NCI-H2227 (cell line): ENCODE results near the gene RCOR1.
"Not testable (repeated sequence)": the region's sequence is repeated elsewhere in the genome, so short reads cannot be mapped to it uniquely, and the experiment has no call there.

Source experiments
- DNase-seq: peaks from one replicate; lab custom pipeline; 2025; ENCODE audit not compliant: unreplicated experiment; lab: John Stamatoyannopoulos, UW

The RCOR1 gene

DNA sequence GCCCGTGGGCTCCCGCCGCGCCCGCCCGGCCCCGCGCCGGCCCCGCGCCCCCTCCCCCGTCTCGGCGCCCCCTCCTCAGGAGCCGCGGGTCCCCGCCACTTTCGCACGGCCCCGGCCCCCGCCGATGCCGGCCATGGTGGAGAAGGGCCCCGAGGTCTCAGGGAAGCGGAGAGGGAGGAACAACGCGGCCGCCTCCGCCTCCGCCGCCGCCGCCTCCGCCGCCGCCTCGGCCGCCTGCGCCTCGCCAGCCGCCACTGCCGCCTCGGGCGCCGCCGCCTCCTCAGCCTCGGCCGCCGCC lies 263 bp downstream of the RCOR1 start:
- peak; percentile 45 for DNase-seq

DNA sequence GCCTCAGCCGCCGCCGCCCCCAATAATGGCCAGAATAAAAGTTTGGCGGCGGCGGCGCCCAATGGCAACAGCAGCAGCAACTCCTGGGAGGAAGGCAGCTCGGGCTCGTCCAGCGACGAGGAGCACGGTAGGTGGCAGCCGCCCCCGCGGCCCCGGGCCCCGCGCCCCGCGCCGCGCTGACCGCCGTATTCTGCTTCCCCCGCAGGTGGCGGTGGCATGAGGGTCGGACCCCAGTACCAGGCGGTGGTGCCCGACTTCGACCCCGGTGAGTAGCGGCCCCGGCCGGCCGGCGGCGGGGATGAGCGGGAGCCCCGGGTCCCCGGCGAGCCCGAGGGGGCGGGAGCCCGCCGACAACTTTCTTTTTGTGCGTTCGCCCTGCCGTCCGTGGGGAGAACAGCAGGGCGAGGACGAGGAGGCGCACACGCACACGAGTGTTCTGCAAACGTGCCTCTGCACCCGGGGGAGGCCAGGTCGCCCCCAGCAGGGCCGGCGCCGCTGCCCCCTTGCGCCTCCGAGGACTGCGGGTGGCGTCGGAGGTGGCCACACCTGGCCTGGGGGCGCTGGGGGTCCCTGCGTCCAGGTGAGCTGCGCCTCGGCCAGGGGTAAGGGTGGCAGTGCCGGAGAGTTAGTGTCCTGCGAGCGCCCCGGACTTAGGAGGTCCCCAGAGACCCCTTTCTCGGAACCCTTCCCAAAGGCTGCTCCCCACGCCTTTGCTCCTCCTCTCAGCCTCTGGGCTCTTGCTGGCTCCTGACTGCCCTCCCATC lies 794 bp downstream of the RCOR1 start:
- DNase-seq = peak; percentile 41

DNA sequence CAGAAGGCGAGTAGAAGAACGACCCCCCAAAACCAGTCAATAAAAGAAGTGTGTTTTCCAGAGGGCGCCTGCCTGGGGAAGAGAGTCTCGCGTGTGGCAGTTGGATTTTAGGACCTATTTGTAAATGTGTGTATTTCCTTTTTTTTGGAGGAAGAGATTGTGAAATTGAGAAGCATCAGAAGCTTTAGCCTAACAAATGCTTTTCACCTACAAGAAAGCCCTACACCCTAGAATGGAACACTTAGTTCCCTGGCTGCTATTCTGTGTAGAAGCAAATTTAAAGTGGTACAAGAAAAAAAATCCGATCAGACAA lies 1.3 kb downstream of the RCOR1 start:
- DNase-seq = no peak

DNA sequence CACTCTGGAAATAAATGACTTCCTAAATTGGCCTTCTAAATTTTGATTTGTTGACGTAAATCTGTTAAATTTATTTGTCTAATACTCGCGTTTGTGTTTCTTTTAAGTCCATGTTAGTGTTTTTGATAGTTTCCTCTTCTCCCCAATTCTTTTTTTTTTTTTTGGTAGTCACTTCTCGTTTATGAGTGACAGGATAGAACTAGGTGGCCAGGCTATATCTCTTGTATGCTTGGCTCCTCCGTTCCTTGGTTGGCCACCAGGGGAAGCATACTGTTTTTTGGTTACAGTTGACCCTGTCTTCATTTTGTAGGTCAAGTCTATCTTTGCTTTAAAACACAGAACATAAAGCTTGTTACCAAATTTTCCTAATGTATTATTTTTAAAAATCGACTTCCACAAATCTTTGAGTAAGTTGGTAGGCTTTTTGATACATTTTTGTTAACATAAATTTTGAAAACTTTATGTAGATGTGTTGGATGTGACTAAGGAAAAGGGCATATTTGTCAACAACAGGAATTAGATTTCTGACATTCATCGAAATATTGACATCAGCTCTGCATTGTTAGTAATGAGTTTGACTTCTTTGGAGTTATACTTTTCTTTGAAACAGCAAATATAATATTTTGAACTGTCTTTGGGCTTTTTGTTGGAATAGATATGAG lies 2.2 kb downstream of the RCOR1 start:
- DNase-seq = peak; percentile 69

DNA sequence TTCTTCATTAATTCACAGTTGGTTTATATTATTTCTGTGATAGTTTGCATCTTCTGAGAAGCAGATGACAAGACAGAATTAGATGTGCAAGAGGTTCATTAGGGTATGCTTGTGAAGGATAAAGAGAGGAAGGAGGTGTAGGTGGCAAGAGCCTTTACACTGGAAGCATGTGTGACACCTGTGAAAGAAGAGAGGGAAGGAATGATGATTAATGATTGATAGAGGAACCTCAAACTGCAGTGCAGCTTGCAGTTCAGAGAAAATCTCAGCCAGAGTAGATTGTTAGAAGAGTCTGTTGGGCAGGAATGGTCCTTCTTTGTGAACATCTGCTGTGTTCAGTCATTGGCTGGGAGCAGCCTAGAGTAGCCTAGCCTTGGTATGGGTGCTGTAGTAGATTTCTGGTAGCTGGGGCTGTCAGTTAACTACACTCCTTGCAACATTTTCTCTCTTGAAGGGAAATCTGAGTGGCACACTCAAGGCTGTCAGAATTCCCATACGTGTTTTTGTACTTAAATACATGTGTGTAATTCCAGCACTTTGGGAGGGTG lies 9.0 kb downstream of the RCOR1 start:
- DNase-seq = no peak

DNA sequence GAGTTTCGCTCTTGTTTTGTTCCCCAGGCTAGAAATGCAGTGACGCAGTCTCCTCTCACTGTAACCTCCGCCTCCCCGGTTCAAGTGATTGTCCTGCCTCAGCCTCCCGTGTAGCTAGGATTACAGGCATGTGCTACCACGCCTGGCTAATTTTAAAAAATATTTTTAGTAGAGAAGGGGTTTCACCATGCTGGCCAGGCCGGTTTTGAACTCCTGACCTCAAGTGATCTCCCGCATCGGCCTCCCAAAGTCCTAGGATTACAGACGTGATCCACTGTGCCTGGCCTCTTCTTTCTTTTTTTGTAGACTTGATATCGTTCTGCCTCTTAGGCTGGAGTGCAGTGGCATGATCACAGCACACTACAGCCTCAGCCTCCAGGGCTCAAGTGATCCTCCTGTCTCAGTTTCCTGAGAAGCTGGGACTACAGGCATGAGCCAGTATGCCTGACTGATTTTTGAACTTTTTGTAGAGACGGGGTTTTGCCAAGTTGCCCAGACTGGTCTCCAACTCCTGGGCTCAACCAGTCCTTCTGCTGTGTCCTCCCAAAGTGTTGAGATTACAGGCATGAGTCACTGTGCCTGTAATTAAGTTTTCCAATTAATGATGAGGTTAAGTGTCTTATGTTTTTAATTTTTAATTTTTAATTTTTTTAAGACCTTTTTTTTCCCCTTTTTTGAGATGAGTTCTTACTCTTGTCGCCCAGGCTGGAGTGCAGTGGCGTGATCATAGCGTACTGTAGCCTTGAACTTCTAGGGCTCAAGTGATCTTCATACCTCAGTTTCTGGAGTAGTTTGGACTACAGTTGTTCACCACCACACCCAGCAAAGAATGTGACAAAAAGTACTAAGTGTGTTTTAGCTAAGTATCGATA lies 10.2 kb downstream of the RCOR1 start:
- DNase-seq = no peak

DNA sequence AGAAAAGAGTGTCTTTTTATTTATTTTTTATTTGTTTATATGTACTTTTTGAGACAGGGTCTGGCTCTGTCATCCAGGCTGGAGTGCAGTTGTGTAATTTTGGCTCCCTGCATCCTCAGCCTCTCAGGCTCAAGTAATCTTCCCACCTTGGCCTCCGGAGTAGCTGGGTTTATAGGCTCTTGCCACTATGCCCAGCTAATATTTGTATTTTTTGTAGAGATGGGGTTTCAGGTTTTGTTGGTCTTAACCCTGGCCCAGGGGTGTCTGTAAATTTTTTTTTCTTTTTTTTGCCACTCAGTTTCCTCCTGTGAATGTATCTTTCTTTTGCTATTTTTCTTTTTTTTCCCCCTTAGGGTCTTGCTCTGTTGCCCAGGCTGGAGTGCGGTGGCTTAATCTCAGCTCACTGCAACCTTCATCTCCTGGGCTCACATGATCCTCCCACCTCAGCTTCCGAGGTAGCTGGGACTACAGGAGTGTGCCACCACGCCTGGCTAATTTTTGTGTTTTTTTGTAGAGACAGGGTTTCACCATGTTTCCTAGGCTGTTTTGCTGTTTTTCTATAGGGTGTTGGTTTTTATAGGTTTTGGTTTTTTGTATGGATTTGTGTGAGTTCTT lies 11.0 kb downstream of the RCOR1 start:
- DNase-seq = no peak

DNA sequence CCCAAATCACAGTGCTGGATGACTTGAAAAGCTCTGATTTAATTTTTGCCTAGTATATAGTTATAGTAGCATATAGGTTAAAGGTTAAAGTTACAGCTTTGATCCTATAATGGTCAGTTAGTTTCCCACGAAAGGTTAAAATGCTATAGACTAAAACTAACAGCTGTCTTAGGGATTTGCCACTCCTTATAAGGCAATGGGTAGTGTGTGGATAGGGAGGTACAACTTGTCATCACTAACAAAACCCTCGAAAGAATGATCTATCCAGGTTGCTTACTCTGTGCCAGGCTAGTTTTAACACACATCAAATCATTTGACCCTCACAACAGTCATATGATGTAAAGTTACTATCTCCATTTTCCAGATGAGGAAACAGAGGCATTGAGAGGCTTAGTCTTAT lies 11.7 kb downstream of the RCOR1 start:
- DNase-seq = no peak

DNA sequence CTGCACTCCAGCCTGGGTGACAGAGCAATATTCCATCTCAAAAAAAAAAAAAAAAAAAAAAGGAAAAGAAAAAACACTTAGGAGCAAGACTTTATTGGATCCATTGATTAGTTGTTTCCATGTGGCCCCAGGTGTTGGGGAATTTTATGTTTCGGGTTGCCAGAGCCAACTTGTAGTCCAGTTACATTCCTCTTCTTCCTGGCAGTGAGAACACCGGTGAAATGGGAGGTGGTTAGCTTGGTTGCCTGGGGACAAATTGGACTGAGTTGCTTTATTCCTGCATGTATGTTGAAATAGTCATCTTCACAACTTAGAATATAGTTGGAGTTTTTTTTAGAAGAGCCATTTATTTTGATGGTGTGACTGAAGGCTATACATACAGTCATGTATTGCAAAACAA lies 12.6 kb downstream of the RCOR1 start:
- no peak for DNase-seq

DNA sequence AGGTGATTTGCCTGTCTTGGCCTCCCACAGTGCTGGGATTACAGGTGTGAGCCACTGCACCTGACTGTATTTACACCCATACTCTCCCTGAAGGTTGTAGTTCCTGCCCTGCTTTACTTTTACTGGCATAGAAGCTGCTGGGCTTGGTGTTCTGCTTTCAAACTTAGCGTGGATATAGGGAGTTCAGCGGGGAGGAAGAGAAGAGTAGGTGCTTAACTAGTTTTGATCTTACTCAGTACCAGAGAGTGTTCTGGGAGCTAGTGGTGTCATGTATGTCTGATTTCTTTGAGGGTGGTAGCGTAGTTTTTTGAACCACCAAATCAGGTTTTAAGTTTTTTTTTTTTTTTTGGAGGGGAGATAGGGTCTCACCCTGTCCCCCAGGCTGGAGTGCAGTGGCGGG lies 13.8 kb downstream of the RCOR1 start:
- no peak for DNase-seq

DNA sequence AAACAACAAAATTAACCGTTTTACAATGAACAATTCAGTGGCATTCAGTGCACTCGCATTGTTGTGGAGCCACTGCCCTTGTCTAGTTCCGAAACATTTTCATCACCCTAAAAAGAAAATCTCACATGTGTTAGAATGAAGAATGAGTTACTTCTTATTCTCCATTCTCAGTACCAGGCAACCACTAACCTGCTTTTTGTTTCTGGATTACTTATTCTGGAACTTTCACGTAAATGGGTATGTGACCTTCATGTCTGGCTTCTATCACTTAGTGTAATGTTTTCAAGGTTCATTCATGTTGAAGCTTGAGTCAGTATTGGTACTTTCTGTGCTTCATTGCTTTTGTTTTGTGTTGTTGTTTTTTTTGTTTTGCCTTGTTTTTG lies 15.6 kb downstream of the RCOR1 start:
- DNase-seq = no peak

DNA sequence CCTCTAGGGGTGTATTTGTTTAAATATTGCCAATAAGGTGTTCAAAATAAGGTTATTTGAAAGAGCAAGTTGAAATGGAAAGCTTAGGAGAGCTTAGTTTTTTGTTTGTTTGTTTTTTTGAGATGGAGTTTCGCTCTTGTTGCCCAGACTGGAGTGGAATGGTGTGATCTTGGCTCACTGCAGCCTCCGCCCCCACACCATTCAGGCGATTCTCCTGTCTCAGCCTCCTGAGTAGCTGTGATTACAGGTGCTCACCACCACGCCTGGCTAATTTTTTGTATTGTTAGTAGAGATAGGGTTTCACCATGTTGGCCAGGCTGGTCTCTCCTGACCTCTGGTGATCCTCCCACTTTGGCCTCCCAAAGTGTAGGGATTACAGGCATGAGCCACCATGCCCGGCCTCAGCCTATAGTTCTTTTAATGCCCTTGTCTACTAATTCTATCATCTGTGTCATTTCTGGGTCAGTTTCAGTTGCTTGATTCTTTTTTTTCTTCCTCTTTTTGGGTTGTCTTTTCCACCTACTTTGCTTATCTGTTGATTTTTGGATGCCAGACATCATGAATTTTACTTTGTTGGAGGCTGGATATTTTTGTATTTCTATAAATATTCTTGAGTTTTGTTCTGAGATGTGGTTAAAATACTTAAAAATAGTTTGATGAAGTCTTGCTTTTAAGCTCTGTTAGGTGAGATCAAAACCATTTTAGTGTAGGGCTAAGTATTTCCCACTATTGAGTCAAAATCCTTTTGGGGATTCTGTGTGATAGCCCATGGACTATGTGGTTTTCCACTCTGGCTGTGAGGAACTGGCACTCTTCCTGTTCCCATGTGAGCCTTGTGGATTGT lies 18.7 kb downstream of the RCOR1 start:
- no peak for DNase-seq

DNA sequence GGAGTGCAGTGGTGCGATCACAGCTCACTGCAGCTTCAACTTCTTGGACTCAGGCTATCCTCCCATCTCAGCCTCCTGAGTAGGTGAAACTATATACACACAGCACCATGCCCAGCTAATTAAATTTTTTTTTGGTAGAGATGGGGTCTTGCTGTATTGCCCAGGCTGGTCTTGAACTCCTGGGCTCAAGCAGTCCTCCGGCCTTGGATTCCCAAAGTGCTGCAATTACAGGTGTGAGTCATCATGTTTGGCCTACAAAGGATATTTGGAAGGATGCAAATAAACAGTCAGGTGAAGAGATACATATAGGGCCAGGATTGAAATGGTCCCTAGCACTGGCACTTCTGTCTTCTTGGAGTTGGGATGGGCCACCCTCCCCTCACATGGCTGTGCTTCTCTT lies 23.9 kb downstream of the RCOR1 start:
- no peak for DNase-seq

DNA sequence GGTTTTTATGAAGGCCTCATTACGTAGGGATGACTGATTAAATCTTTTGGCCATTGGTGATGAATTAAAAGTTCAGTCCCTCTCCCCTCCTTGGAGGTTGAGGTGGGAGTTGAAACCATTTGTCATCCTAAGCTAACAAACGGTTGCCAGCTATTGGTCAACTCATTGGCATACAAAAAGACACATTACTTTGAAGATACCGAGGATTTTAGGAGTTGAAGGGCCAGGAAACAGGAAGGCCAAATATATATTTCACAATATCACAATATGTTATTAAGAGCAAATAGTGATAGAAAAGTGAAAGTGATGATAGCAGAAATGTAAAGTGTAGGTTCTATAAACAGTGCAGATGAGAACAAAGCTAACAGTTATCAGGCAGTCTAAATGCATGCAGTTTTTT lies 24.4 kb downstream of the RCOR1 start:
- no peak for DNase-seq

DNA sequence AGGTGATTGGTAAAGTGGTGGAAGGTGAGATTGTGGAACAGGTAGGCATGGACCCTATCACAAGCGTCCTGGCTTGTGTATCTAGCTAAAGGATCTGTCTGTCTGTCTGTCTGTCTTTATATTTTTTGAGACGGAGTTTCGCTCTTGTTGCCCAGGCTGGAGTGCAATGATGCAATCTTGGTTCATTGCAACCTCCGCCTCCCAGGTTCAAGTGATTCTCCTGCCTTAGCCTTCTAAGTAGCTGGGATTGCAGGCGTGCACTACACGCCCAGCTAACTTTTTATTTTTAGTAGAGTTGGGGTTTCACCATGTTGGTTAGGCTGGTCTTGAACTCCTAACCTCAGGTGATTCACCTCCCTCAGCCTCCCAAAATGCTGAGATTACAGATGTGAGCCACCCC lies 26.6 kb downstream of the RCOR1 start:
- DNase-seq = not testable (repeated sequence)

DNA sequence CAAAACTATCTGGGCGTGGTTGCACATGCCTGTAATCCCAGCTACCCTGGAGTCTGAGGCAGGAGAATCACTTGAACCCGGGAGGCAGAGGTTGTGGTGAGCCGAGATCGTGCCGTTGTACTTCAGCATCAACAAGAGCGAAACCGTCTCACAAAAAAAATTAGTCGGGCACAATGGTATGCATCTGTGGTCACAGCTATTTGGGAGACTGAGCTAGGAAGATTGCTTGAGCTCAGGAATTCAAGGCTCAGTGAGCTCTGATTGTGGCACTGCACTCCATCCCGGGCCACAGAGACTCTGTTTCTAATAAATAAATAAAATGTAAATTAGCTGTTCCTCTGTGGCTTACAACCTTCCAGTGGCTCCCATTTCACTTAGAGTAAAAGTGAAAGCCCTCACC lies 28.0 kb downstream of the RCOR1 start:
- DNase-seq = no peak

DNA sequence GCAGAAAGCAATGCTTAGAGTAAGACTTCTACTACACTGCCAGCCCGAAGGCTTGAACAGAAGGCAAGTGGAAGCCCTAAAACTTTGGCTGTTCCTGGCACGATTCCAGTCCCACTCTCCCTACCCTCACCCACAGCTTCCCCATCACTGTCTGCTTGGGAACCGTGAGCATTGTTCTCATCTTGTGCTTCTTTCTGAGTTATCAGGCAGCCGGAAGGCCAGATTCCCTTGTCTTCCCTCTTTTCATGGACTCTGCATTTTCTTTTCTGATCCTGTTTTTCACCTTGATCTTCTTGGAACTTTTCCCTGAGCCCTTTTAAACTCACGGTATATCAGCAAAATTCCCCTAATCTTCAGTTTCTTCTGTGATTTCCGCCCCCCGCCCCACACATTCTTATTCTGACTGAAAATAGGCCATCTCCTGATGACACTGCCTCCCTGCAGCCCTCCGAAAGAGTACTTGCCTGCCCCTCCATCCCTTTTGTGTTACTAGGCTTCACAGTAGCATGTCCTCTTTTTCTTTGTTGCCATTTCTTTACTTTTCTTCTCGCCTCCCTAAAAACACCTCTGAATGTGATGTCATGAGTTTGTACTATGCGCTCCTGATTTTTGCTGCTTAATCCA lies 29.9 kb downstream of the RCOR1 start:
- DNase-seq = no peak

DNA sequence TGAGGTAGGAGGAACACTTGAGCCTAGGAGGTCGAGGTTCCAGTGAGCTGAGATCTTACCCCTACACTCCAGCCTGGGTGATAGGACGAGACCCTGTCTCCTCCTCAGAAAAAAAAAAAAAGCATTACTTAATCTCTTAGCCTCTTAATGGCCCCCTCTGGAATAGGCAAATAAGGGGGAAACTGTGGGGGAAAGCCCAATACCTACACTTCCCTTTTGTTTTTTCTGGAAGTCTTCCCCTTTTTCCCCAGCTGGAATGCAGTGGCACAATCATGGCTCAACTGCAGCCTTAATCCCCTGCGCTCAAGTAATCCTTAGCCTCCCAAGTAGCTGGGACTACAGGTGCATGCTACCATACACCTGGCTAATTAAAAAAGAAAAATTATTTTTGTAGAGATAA lies 32.2 kb downstream of the RCOR1 start:
- DNase-seq = no peak

DNA sequence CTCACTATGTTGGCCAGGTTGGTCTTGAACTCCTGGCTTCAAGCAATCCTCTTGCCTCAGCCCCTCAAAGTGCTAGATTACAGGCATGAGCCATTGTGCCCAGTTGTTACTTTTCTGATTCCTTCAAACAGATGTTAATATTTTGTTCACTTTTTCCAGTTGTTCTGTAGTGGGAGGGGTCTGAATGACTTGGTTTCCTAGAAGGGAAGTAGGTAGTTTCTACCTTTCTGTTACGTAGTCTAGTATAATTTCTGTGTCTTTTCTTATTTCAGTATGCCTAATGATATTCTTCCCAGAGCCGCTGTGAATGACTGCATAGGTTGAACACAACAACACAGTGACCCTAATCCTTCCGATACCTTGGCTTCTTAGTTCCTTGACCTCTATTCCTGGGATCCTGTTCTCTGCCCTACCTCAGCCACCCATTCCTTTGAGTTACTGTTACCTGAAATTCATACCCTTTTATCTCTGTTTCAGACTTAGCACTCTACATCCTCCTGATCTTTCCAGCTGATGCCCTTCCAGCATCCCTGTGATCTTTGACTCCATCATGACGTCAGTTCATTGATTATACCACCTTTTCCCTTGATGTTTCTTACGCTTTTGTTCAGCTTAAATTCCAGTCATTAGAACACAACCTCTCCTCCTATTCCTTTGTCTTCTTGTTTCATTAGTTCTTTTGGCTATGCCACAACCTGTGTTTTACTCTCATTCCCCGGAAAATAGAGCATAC lies 33.3 kb downstream of the RCOR1 start:
- peak; percentile 33 for DNase-seq

DNA sequence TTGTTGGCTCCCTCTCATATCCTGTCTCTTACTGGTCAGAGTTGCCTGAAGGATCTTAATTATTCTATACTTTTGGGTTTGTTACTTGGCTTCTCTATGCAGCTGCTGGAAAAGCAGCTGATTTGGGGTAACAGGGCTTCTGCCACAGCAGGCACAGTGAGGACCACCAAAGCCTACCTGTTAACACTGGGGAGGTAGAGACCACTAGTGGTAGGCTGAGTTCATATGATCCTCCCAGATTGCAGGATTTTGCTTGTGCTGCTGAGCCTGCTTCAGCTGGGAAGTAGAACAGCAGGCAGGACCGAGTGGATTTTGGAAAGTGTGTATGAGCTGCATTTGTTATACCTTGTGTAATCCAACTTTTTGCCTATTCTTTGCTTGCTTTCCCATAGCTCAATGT lies 34.1 kb downstream of the RCOR1 start:
- DNase-seq = no peak
